H1 (cell line): Measurements from ENCODE around the gene CEP76. TPM values are rescaled to one million over a fixed set of nuclear protein-coding genes. Genes with fewer than 3 reads are reported as not detected.

ENCODE experiments used
- CTCF ChIA-PET: fragments of 300-600 bp; sonication (Branson Sonifier 250); formaldehyde crosslinking; loops from one replicate; lab custom pipeline; 2021; ENCODE audit not compliant: partially characterized antibody; lab: Charles Lee
- POLR2A ChIA-PET: fragments of 300-600 bp; sonication (Branson Sonifier 250); formaldehyde crosslinking; loops from one replicate; lab custom pipeline; 2021; ENCODE audit warnings: inconsistent platforms; ENCODE audit not compliant: partially characterized antibody; lab: Charles Lee
- DNase-seq, 2 experiments: peaks; one replicate each; pipeline versions ENCODE4 v3.0.0 to v3.0.0-alpha.2; 2010 to 2022; ENCODE audit warnings: low spot score in 2 of 2, low read depth in 1 of 2, mixed read lengths in 1 of 2
- FAIRE-seq: peaks from 2 replicates; lab custom pipeline; 2011; peaks lifted over from hg19 to GRCh38; lab: Jason Lieb, UNC
- H2AFZ ChIP-seq: 2 replicates; pipeline ENCODE4 v1.8.1; 2012; ENCODE audit warnings: low read length, inconsistent platforms
- H2AK5ac ChIP-seq: 2 replicates; pipeline ENCODE4 v1.6.1; 2013; ENCODE audit warnings: low read depth, low read length
- H2BK120ac ChIP-seq: replicated peaks from 2 replicates; pipeline ENCODE3; 2013; ENCODE audit warnings: low read depth, low read length, inconsistent platforms
- H2BK12ac ChIP-seq: 2 replicates; pipeline ENCODE4 v1.6.1; 2013; ENCODE audit warnings: low read depth, low read length
- H2BK15ac ChIP-seq: 2 replicates; pipeline ENCODE4 v1.6.1; 2013; ENCODE audit warnings: low read length
- H2BK20ac ChIP-seq: 2 replicates; pipeline ENCODE4 v1.6.1; 2013; ENCODE audit warnings: low read length
- H2BK5ac ChIP-seq: 2 replicates; pipeline ENCODE4 v1.6.1; 2013; ENCODE audit warnings: low read depth, low read length
- H3K14ac ChIP-seq: 2 replicates; pipeline ENCODE4 v1.6.1; 2013; ENCODE audit warnings: inconsistent platforms; ENCODE audit not compliant: insufficient read length
- H3K18ac ChIP-seq: 2 replicates; pipeline ENCODE4 v1.6.1; 2013; ENCODE audit warnings: low read length; ENCODE audit errors: extremely low read depth
- H3K23ac ChIP-seq: 2 replicates; pipeline ENCODE4 v1.6.1; 2013; ENCODE audit warnings: inconsistent platforms; ENCODE audit not compliant: insufficient read length
- H3K23me2 ChIP-seq: 2 replicates; pipeline ENCODE4 v1.6.1; 2013; ENCODE audit warnings: low read depth, low read length
- H3K27ac ChIP-seq: 2 replicates; pipeline ENCODE4 v1.6.1; 2011; ENCODE audit warnings: low read depth, low read length, inconsistent platforms
- H3K27me3 ChIP-seq, 4 experiments: replicated peaks in 1 of 4; 1 replicate in 1 of 4; 2 replicates in 3 of 4; pipeline versions ENCODE4 v1.6.1 to v1.8.1; 2011 to 2013; ENCODE audit warnings: low read length in 3 of 4, mild to moderate bottlenecking in 3 of 4, inconsistent platforms in 2 of 4, mixed read lengths in 2 of 4, moderate library complexity in 1 of 4; ENCODE audit not compliant: control insufficient read depth in 3 of 4, insufficient read depth in 3 of 4; ENCODE audit errors: extremely low read depth in 1 of 4
- H3K36me3 ChIP-seq, 4 experiments: 2 replicates each; pipeline versions ENCODE4 v1.6.1 to v1.8.1; 2011 to 2013; ENCODE audit warnings: mild to moderate bottlenecking in 4 of 4, low read length in 3 of 4, moderate library complexity in 2 of 4, control low read depth in 1 of 4, inconsistent platforms in 1 of 4; ENCODE audit not compliant: insufficient read depth in 4 of 4, control insufficient read depth in 2 of 4
- H3K4ac ChIP-seq: replicated peaks from 2 replicates; pipeline ENCODE3; 2013; ENCODE audit warnings: low read length, low read depth, mixed read lengths, inconsistent platforms; ENCODE audit not compliant: insufficient read length
- H3K4me1 ChIP-seq, 4 experiments: replicated peaks in 1 of 4; 1 replicate in 1 of 4; 2 replicates in 3 of 4; pipeline versions ENCODE4 v1.6.1 to v1.8.1; 2011 to 2013; ENCODE audit warnings: low read length in 3 of 4, inconsistent platforms in 2 of 4, mixed read lengths in 1 of 4; ENCODE audit not compliant: insufficient read depth in 4 of 4, control insufficient read depth in 3 of 4
- H3K4me2 ChIP-seq, 2 experiments: 2 replicates each; pipeline versions ENCODE4 v1.6.1 to v1.8.1; 2011 to 2013; ENCODE audit warnings: low read depth in 2 of 2, low read length in 2 of 2, control low read depth in 1 of 2, inconsistent platforms in 1 of 2, mild to moderate bottlenecking in 1 of 2; ENCODE audit not compliant: insufficient read depth in 1 of 2
- H3K4me3 ChIP-seq, 4 experiments: fragments of 200-600, 300-600 bp in 1 of 4; sonication (generic), shearing (Covaris generic), sonication (Bioruptor Twin) in 1 of 4; 2 replicates each; pipeline versions ENCODE4 v1.5.1 to v1.8.1; 2011 to 2016; ENCODE audit warnings: low read length in 4 of 4, low read depth in 3 of 4, control low read depth in 2 of 4, inconsistent platforms in 2 of 4, mild to moderate bottlenecking in 2 of 4, mixed read lengths in 1 of 4, moderate library complexity in 1 of 4; ENCODE audit not compliant: insufficient read depth in 2 of 4; ENCODE audit errors: extremely low read depth in 1 of 4
- H3K56ac ChIP-seq: replicated peaks from 2 replicates; pipeline ENCODE3; 2013; ENCODE audit warnings: low read depth, mild to moderate bottlenecking, mixed read lengths, low read length, inconsistent platforms; ENCODE audit not compliant: insufficient read length
- H3K79me1 ChIP-seq: 2 replicates; pipeline ENCODE4 v1.6.1; 2013; ENCODE audit warnings: low read depth, low read length, control low read depth
- H3K79me2 ChIP-seq, 2 experiments: 2 replicates each; pipeline versions ENCODE4 v1.6.1 to v1.8.1; 2012 to 2013; ENCODE audit warnings: low read length in 2 of 2, mild to moderate bottlenecking in 2 of 2, inconsistent platforms in 1 of 2; ENCODE audit not compliant: insufficient read depth in 2 of 2, control insufficient read depth in 1 of 2
- H3K9ac ChIP-seq, 4 experiments: replicated peaks in 1 of 4; 1 replicate in 1 of 4; 2 replicates in 3 of 4; pipeline versions ENCODE4 v1.6.1 to v1.8.1; 2011 to 2013; ENCODE audit warnings: low read depth in 3 of 4, low read length in 3 of 4, control low read depth in 2 of 4, mild to moderate bottlenecking in 2 of 4, moderate library complexity in 2 of 4, inconsistent platforms in 1 of 4; ENCODE audit errors: extremely low read depth in 1 of 4
- H3K9me3 ChIP-seq, 2 experiments: 2 replicates each; pipeline versions ENCODE4 v1.6.1 to v1.8.1; 2012 to 2013; ENCODE audit warnings: mild to moderate bottlenecking in 2 of 2, moderate library complexity in 2 of 2, control low read depth in 1 of 2, inconsistent platforms in 1 of 2, low read depth in 1 of 2, low read length in 1 of 2, mixed read lengths in 1 of 2; ENCODE audit not compliant: insufficient read depth in 2 of 2
- H4K20me1 ChIP-seq, 2 experiments: replicated peaks in 1 of 2; 2 replicates each; pipeline versions ENCODE3 to v1.8.1; 2011 to 2013; ENCODE audit warnings: inconsistent platforms in 2 of 2, low read length in 2 of 2, mild to moderate bottlenecking in 1 of 2; ENCODE audit not compliant: insufficient read depth in 2 of 2, control insufficient read depth in 1 of 2
- H4K5ac ChIP-seq: 2 replicates; pipeline ENCODE4 v1.6.1; 2013; ENCODE audit warnings: low read length, low read depth, mixed read lengths, inconsistent platforms; ENCODE audit not compliant: insufficient read length
- H4K8ac ChIP-seq: 2 replicates; pipeline ENCODE4 v1.8.0; 2013; ENCODE audit warnings: mild to moderate bottlenecking, moderate library complexity, low read length, inconsistent platforms; ENCODE audit not compliant: insufficient read depth; ENCODE audit errors: extremely low read depth
- H4K91ac ChIP-seq: replicated peaks from 2 replicates; pipeline ENCODE3; 2013; ENCODE audit warnings: low read length, mixed read lengths, inconsistent platforms; ENCODE audit not compliant: insufficient read length
- CBX5 ChIP-seq: fragments of 300-800, 300-1000 bp; sonication (generic); IDR thresholded peaks from 2 replicates; pipeline ENCODE4 v1.7.1; 2016; ENCODE audit warnings: antibody characterized with exemption, low read length, low read depth
- HDAC6 ChIP-seq: IDR thresholded peaks from one replicate; pipeline ENCODE4 v1.7.1; 2012; ENCODE audit warnings: low read depth, mild to moderate bottlenecking, inconsistent platforms, low read length, moderate library complexity
- KDM1A ChIP-seq: fragments of 200-600, 300-600 bp; sonication (generic); IDR thresholded peaks from 2 replicates; pipeline ENCODE4 v1.7.1; 2016; ENCODE audit warnings: mild to moderate bottlenecking, low read length, borderline replicate concordance
- SIN3A ChIP-seq, 2 experiments: IDR thresholded peaks in 1 of 2; conservative IDR thresholded peaks in 1 of 2; 2 replicates each; pipeline ENCODE4 v1.6.1; 2011 to 2012; ENCODE audit warnings: low read length in 2 of 2, improper control_type of control experiment in 1 of 2, low read depth in 1 of 2, mild to moderate bottlenecking in 1 of 2
- SP1 ChIP-seq: IDR thresholded peaks from 2 replicates; pipeline ENCODE4 v1.6.1; 2011; ENCODE audit warnings: low read depth, low read length
- SP4 ChIP-seq: IDR thresholded peaks from 2 replicates; pipeline ENCODE4 v1.6.1; 2012; ENCODE audit warnings: low read length, inconsistent platforms
- SRF ChIP-seq: IDR thresholded peaks from 2 replicates; pipeline ENCODE4 v1.6.1; 2011; ENCODE audit warnings: mild to moderate bottlenecking, low read depth, low read length, moderate library complexity
- TAF1 ChIP-seq: IDR thresholded peaks from 2 replicates; pipeline ENCODE4 v1.6.1; 2011; ENCODE audit warnings: mild to moderate bottlenecking, low read depth, low read length
- TCF12 ChIP-seq: IDR thresholded peaks from 2 replicates; pipeline ENCODE4 v1.6.1; 2011; ENCODE audit warnings: low read depth, mild to moderate bottlenecking, low read length
- WGBS, 2 experiments: shearing (Covaris generic) in 1 of 2; methylation state at CpG; one replicate each; pipeline versions ENCODE4 v1.1.6 to v1.1.7; 2013 to 2015; ENCODE audit warnings: low lambda C conversion rate in 2 of 2, mixed read lengths in 2 of 2, inconsistent platforms in 1 of 2, low coverage in 1 of 2, missing lambda C conversion rate in 1 of 2; ENCODE audit not compliant: insufficient replicate concordance in 2 of 2, insufficient coverage in 1 of 2, insufficient read length in 1 of 2; ENCODE audit errors: extremely low coverage in 1 of 2, missing lambda C conversion rate in 1 of 2; 5-methylcytosine and 5-hydroxymethylcytosine counted together
- polyA plus RNA-seq, 7 experiments: library from polyadenylated mRNA; depleted of rRNA in 3 of 7; stranded (reverse) in 5 of 7; unstranded in 2 of 7; fragments of >200 nt in 5 of 7; fragments of 200-250 nt in 2 of 7; gene quantifications; 1 replicate in 5 of 7; 2 replicates in 1 of 7; 4 replicates in 1 of 7; pipeline versions ENCODE4 v1.2.1 to v1.2.3, GENCODE V29; 2011 to 2013; ENCODE audit warnings: missing spikeins in 2 of 7, mixed read lengths in 2 of 7
- total RNA-seq: library from RNA; stranded (reverse); fragmentation: NEBNext Ultra II Directional; extraction: Animal tissue kit (Norgen Biotek cat#: 25700); gene quantifications from 2 replicates; pipeline ENCODE4 v1.2.1, GENCODE V29; 2021

Gene CEP76
- total and polyA plus RNA-seq, 2 of the 8 experiments (the other 6 are each of a cell fraction or from before 2014, with no cell fraction given), result 9.0 to 18.1 TPM

GRCh38 chr18:12651651-12652050, 50.9 kb downstream of the CEP76 start:
- Histone ChIP-seq H2BK15ac (no peak overlapping the region), H3K4me1 (peaks cover 0 to 8% (median 3%) of the 10 kb centered on the region in 4 experiments; a peak in 4 of 7 replicates), H3K36me3 (0 out of 8 replicates have a peak, but pooled peaks cover 0 to 3% (median 0%) of the 10 kb centered on the region in 4 experiments), H2BK20ac (no peak overlapping the region), H3K9me3 (no peaks in the 10 kb centered on the region), H3K4me3 (peak overlapping the region in 1 of 4 experiments; percentile 6; a peak in 1 of 8 replicates), H3K23ac (no peak overlapping the region), H3K79me1 (no peaks in the 10 kb centered on the region), H3K9ac (no peak overlapping the region), H2BK12ac (no peak overlapping the region), H4K5ac (no peak overlapping the region), H4K20me1 (peaks cover 0 to 1% of the 10 kb centered on the region in 2 experiments), H4K91ac (no peak overlapping the region), H2AK5ac (no peak overlapping the region), H3K14ac (no peak overlapping the region), H4K8ac (no peak overlapping the region), H2BK120ac (no peak overlapping the region), H3K23me2 (no peaks in the 10 kb centered on the region), H2AFZ (no peak overlapping the region), H3K27me3 (peaks cover 0 to 5% (median 1%) of the 10 kb centered on the region in 4 experiments; a peak in 4 of 7 replicates), H3K27ac (no peak overlapping the region), H3K4me2 (no peak overlapping the region; a peak in 1 of 4 replicates), H3K56ac (no peak overlapping the region), H2BK5ac (no peak overlapping the region), H3K79me2 (peaks cover 0 to 53% of the 10 kb centered on the region in 2 experiments; a peak in 2 of 4 replicates), H3K18ac (no peak overlapping the region), H3K4ac (no peak overlapping the region)
- ChIA-PET POLR2A (no interaction called here), CTCF (interaction anchor here (0.7 to 1.5 kb wide), 2 partner anchors 8 to 860 kb away, joined by 3 read pairs; no protein-coding TSS in a partner anchor)
- WGBS, 2 experiments, result 35 to 100% methylated on average over 1 to 4 of the region's 4 CpGs
- TF ChIP-seq CBX5 (no peak), SIN3A (conservative IDR thresholded peaks at IDR 0.05 in 1 of 2, IDR thresholded peaks at IDR 0.05 in 1 of 2; ENCODE audit: low read depth in 1 of 2, low read length in 2 of 2) (no peak), TCF12 (no peak), SP1 (no peak), SP4 (no peak), TAF1 (no peak), SRF (no peak), KDM1A (no peak), HDAC6 (no peak)
- FAIRE-seq (no peak), DNase-seq (no peak)
